ENCODE results near the gene ME1.

DNA sequence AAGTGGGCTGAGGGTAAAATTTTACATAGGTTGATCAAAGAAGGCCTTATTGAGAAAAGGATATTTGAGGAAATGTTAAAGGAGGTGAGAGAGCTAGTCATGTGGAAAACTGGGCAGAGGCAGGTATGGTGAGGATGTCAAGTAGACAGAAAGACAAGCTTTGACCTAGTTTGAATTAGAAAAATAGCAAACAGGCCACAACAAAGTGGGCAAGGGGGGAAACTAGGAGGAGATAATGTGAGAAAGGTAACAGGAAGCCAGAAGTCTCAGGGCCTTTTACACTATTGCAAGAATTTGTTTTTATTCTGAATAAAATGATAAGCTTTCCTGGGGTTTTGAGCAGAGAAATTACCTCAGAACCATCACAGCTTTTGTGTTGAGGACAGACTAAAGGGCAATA lies 122.0 kb downstream of the ME1 start:
- TF ChIP-seq, protein P1, sequence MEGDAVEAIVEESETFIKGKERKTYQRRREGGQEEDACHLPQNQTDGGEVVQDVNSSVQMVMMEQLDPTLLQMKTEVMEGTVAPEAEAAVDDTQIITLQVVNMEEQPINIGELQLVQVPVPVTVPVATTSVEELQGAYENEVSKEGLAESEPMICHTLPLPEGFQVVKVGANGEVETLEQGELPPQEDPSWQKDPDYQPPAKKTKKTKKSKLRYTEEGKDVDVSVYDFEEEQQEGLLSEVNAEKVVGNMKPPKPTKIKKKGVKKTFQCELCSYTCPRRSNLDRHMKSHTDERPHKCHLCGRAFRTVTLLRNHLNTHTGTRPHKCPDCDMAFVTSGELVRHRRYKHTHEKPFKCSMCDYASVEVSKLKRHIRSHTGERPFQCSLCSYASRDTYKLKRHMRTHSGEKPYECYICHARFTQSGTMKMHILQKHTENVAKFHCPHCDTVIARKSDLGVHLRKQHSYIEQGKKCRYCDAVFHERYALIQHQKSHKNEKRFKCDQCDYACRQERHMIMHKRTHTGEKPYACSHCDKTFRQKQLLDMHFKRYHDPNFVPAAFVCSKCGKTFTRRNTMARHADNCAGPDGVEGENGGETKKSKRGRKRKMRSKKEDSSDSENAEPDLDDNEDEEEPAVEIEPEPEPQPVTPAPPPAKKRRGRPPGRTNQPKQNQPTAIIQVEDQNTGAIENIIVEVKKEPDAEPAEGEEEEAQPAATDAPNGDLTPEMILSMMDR (IDR thresholded peaks at IDR 0.05), result no peak
- TF ChIP-seq POLR2A (IDR thresholded peaks at IDR 0.05), result no peak

Measured in esophagus squamous epithelium (tissue), 4 donors.